Epithelial cell of esophagus (primary cell): ENCODE results near the gene AGPAT3.

Experiments
- DNase-seq: peaks from one replicate; pipeline ENCODE4 v3.0.0; 2010; ENCODE audit warnings: low read depth
- H3K4me3 ChIP-seq: 2 replicates; pipeline ENCODE4 v1.5.1; 2011; ENCODE audit warnings: mild to moderate bottlenecking, low read length, control low read depth
- TF ChIP-seq, protein P1 (sequence below): IDR thresholded peaks from 2 replicates; pipeline ENCODE4 v1.5.1; 2011; ENCODE audit warnings: low read depth, mild to moderate bottlenecking, low read length, control low read depth, inconsistent platforms; ENCODE audit not compliant: insufficient read depth; ENCODE audit errors: missing control alignments

Gene AGPAT3

DNA sequence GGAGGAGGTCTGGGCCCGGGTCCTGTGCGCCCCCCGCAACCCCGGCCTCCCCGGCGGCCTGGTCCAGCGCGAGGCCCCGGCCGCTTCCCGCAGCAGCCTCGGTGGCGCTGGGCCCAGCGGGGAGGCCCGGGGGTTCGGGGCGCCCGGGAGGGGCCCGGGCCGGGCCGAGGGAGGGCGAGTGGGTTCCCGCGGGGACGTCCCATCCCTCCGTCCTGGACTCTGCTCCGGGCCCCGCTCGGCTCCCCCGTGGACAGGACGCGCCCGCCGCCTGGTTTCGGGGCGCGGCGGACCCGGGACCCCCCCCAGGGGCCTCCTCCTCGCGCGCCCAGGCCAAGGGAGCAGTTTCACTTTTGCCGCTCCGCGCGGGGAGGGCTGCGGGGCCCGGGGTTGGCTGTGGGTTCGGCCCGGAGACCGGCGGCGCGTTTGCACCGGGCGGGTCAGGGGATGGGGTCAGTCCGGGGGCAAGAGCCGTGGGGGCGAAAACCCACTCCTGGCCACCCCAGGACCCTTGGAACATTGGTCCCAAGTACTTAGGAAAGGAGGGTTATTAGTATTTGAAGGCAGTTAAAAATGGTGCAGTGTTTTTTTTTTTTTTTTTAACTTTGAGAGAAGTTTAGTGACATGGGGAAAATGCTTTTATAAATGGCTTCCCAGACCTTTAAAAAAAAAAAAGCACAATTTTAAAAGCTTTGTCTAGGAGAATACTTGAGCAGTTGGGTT, 677 bp downstream of the AGPAT3 start:
- DNase-seq: peak; percentile 31
- H3K4me3 ChIP-seq: peak overlapping the region; percentile 58
- TF ChIP-seq, protein P1, sequence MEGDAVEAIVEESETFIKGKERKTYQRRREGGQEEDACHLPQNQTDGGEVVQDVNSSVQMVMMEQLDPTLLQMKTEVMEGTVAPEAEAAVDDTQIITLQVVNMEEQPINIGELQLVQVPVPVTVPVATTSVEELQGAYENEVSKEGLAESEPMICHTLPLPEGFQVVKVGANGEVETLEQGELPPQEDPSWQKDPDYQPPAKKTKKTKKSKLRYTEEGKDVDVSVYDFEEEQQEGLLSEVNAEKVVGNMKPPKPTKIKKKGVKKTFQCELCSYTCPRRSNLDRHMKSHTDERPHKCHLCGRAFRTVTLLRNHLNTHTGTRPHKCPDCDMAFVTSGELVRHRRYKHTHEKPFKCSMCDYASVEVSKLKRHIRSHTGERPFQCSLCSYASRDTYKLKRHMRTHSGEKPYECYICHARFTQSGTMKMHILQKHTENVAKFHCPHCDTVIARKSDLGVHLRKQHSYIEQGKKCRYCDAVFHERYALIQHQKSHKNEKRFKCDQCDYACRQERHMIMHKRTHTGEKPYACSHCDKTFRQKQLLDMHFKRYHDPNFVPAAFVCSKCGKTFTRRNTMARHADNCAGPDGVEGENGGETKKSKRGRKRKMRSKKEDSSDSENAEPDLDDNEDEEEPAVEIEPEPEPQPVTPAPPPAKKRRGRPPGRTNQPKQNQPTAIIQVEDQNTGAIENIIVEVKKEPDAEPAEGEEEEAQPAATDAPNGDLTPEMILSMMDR: no peak

DNA sequence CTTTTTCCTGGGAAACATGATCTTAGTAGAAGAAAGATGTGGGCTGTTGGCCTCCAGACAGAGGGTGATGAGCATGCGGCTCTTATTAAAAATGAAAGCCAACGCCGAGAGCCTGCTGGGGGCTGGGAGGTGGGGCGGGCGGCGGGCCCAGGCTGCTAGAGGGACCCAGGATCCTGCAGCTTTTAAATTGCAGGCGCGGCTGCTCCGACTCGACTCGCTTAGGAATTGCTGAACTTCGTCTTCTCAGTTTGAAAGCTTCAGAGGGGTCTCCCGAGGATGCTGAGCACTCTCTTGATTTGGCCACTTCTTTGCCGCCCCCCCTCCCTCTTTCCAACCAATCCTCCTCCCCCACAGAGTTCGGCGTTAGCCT, 1.2 kb downstream of the AGPAT3 start:
- peak; percentile 41 for DNase-seq
- H3K4me3 ChIP-seq: peak overlapping the region; percentile 58
- TF ChIP-seq, protein P1: no peak

DNA sequence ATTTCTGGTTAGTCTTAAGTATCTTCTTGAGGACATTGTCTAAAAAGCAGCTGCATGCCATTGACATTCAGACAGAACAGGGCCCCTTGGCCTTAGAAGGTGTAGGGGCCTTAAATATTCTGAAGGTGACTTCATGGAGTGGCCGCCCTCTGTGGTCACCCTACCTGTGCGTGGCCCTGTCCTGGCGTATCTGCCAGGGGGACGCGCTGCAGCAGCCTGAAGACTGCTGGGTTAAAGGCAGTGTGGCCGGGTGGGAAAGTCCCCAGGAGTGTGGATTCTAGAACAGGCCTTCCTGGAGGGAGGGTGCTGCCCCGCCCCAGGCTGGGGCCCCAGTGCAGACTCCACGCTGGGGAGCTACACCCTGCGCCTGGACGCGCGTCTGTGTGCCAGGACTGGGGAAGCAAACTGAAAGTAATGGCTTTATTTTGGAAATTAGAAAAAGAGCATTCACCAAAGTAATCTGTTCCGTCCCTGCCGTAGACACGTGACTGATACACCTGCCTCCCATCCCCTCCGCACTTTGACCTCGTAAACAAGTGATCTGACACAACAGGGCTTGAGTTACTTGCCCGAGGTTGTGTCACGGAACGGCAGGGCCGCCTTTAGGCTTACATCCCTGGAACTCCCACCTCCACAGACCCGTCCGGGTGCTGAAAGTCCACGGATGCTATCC, 1.8 kb downstream of the AGPAT3 start:
- TF ChIP-seq, protein P1: no peak
- peak overlapping the region; percentile 58 for H3K4me3 ChIP-seq

DNA sequence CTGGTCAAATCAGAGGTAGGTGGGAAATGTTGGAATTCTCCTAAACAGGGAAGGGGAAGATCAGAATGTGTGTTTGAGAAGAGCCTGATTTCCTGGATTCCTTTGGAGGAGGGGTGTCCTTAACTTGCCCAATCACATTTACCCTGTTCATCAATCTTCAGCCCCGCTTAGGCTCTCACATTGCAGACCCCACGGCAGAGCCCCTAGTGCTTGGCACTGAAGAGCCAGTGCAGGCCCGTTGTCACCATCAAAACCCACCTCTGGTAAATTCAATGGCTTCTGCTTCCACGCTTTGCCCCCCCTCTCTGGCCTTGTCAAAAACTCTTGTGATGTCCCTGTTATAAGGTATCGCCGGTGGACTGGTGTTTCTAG, 2.3 kb downstream of the AGPAT3 start:
- TF ChIP-seq, protein P1: no peak
- H3K4me3 ChIP-seq: peak overlapping the region; percentile 58

More for the DNA sequence above, 1.8 kb downstream of the AGPAT3 start:
- peak; percentile 52 for DNase-seq

DNA sequence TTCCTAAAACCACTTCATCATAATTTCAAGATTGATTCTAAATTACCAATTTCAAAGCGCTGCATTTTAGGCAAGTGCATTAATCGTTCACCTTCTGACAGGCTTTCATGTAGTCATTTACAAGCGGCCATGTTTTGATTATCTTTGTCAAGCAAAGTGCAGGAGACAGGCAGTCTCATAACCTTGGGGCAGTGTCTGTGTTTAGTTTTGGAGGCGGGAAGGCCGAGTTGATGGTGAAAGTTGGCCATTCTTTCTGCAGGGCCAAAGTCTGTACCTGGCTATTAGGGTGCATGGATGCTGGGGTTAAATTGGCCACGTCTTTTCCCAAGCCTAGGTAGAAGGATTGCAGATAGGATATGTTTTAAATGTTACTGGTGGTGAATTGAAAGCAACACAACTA, 2.9 kb downstream of the AGPAT3 start:
- no peak overlapping the region for H3K4me3 ChIP-seq
- TF ChIP-seq, protein P1: no peak
- DNase-seq: no peak

More for the DNA sequence above, 2.3 kb downstream of the AGPAT3 start:
- DNase-seq: no peak

DNA sequence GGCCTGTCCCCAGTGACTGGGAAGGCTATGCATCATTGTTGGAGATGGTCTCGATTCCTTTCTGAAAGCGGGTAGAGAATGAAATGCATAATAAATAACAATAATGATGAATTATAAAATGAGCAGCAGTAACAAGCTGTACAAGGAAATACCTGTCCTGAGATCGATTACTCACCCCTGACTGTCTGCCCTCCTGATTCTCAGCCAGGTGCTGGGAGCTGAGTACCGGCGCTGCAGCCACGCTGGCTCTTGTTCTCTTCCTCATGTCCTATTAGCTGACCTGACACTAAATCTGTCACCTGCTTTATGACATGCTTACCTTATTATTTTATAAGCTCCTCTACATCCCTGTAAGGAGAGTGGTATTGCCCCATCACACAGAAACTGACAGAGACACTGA, 3.4 kb downstream of the AGPAT3 start:
- TF ChIP-seq, protein P1: no peak
- H3K4me3 ChIP-seq: no peak overlapping the region
- DNase-seq: peak; percentile 76
